Fibroblast of skin of back (primary cell): ENCODE measurements around the gene PDGFD. TPM values are rescaled to one million over a fixed set of nuclear protein-coding genes. Genes with fewer than 3 reads are reported as not detected.
A peak's percentile ranks its signal among the peaks of the same experiment; 100 is the strongest.

Experiments
- DNase-seq: peaks from one replicate; pipeline ENCODE4 v3.0.0-alpha.2; 2013
- polyA plus RNA-seq, 2 experiments: library from polyadenylated mRNA; unstranded; fragments of 120-200 nt; gene quantifications; one replicate each; pipeline ENCODE4 v1.2.1, GENCODE V29; 2013; ENCODE audit not compliant: insufficient read length in 2 of 2

PDGFD gene
- 0.45 TPM for polyA plus RNA-seq (2013, experiment 1 of 2; ENCODE audit: insufficient read length)
- 0.35 TPM for polyA plus RNA-seq (2013, experiment 2 of 2; ENCODE audit: insufficient read length)

DNA sequence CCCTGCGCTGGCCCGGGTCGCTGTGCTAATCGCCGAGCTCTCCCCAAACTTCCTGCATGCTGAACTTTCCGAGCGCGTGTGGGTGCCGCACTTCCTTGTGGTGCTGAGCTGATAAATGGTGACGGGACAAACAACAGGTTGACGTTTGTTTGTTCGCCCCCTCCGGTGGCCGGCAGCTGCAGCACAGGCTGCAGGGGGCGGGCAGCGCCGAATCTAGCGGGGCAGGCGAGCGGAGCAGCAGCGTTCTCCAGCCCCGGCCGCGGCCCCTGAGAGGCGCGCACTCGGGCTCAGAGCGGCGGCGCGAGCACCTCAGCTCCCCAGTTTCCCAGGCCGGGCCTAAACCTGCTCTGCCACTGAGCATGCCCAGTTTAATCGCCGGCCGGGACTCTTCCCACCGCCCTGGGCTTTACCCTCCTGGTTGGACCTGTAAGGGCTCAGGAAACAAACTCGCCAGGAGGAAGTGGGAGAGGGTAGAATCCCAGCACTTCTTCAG, at the start of gene PDGFD:
Gene PDGFD, minus strand, starts transcription at position 120 of the 493 bp plus-strand sequence.
- peak; percentile 57 for DNase-seq

DNA sequence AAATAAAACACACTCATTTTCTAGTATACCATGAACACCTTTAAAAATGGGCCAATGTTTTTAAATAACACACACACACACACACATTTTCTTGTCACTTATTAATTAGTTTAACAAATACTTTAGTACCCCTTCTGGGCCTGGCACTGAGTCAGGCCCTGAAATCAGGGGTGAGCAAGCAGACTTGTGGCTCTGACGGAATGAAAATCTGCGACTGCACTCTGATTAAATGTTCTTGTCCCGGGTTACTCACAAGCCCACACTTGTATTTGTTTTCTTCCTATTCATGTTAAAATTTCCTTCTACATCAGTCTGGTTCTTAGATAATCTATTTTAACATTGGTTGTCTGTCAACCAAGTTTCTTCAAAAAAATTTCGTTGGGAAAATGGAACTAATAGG, 43.0 kb upstream of the PDGFD start:
- no peak for DNase-seq

DNA sequence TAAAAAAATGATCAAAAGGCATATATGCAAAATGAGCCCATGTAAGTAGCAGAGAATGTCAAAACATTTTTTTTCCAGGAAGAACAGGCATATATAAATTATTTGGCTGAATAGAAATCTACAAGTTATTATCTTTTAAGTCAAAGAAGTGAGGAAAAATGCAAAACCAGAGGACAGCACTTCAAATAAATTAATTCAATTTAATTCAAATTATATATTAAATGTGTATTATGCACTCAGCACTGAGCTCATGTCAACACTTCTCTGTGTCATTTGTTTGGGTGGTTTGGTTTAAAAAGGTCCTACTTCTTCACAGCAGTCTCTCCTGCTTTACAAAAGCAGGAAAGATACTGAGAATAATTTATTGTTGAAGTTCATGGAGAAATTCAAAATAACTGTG, 41.9 kb upstream of the PDGFD start:
- no peak for DNase-seq

- DNase-seq = no peak
Observed at GRCh38 chr11:104200688-104201087, 36.7 kb upstream of the PDGFD start.

DNA sequence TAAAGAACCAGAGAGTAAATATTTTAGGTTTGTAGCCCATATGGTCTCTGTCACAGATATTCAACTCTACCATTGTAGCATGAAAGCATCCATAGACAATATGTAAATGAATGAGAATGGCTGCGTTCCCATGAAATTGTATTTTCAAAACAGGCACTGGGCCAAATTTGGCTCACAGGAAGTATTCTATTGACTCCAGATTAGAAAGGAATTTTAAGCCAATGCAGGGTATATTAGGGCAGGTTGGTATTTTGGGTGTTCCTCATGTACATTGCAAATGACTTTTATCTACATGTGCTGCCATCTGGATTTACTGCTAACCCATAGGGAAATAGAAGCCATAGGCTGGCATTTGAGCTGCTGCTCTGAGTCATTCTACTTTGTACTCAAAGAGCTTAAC, 35.1 kb upstream of the PDGFD start:
- DNase-seq = no peak

- no peak for DNase-seq
Observed at GRCh38 chr11:104198576-104198975, 34.6 kb upstream of the PDGFD start.

- peak; percentile 80 for DNase-seq
Observed at GRCh38 chr11:104191124-104191523, 27.2 kb upstream of the PDGFD start.

GRCh38 chr11:104183593-104183992, 19.6 kb upstream of the PDGFD start:
- no peak for DNase-seq

- no peak for DNase-seq
Observed at GRCh38 chr11:104175769-104176168, 11.8 kb upstream of the PDGFD start.

GRCh38 chr11:104169091-104169490, 5.1 kb upstream of the PDGFD start:
- no peak for DNase-seq

DNA sequence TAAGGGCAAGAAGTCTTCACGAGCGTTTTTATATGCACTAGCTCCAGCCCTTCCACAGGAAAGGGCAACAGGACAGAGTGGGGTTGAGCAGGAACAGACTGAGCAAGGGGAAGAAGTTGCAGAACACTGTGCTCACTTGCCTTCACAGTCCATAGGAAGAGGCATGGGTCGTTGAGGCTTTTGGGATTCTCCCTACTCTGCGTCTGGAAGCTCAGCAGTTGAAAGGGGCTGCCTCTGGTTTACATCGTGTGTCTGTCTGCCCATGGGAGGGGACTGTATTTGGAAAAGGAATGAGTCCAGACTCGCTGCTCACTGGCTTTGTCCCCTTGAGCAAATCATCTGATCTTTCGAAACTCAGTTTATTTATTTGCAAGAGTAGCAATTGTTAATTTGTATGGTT, 1.1 kb upstream of the PDGFD start:
- DNase-seq = no peak

DNA sequence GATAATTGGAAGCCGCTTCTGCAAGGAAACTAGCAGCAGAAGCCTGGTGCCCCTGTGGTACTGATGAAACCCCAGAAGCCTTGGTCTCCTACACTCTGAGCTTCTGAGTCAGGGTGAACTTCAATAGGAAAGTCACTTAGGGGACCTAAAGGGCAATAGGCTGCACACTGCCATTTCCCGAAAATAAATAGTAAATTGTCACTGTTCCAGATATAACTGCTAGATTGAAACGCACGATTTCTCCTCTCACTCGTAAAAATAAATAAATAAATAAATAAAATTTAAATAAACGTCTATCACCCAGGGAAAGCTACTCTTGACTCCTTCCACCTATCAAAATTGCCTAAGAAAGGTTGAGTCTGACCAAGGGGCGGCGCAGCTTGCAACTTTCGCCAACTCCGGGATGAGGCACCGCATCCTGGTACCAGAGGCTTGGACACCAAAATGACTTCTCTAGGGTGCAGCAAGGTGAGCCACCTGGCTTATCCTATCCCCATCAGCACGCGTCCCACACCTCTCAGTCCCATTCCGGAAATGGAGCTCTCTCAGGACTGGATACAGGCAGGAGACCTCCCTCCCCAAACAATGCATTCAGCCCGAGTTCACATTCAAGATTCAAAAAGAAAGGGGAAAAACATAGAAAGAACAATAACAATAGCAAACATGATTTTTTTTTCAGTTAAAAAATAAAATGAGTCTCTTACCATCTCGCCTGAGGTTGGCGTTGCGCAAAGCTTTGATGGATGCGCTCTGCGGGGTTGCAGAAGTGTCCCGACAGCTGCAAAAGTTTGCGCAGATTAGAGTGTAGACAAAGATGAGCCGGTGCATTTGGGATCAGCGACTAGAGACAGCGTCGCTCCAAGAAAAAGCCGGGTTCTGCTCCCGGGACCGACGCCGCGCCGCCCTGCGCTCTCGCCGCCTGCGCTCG, 583 bp downstream of the PDGFD start:
- DNase-seq = peak; percentile 5

DNA sequence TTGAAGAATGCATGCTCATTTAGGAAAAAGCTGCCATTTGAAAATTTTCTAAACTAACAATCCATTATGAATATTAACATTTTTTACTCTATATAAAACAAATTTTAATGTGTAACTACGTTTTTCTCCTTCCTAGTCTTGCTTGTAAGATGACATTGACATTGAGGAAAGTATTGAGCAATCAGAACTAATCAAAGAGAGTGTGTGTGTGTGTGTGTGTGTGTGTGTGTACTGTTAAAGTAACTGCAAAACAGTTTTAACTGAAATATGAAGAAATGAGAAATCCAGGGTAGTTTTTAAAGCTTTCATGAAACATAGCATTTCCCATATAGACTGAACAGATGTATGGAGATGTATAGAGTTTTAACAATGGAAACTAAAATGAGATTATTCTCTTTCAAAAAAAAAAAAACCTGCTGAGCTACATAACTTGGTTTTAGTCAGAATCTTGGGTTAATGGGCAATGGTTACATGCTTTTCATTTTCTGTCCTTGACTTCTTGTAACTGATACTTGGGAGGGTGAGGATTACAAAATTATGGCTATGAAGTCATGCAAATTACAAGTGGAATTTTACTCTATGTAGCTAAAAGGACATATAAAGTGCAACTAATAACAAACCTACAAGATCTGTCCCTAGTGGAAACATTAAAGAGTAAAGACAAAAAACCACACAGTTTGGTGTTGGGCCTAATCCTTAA, 2.0 kb downstream of the PDGFD start:
- DNase-seq = no peak

- DNase-seq = peak; percentile 46
Observed at GRCh38 chr11:104159356-104159755, 4.6 kb downstream of the PDGFD start.

- DNase-seq = no peak
Observed at GRCh38 chr11:104155375-104155774, 8.6 kb downstream of the PDGFD start.

- no peak for DNase-seq
Observed at GRCh38 chr11:104154296-104154695, 9.7 kb downstream of the PDGFD start.

- no peak for DNase-seq
Observed at GRCh38 chr11:104152941-104153505, 10.9 kb downstream of the PDGFD start.

DNA sequence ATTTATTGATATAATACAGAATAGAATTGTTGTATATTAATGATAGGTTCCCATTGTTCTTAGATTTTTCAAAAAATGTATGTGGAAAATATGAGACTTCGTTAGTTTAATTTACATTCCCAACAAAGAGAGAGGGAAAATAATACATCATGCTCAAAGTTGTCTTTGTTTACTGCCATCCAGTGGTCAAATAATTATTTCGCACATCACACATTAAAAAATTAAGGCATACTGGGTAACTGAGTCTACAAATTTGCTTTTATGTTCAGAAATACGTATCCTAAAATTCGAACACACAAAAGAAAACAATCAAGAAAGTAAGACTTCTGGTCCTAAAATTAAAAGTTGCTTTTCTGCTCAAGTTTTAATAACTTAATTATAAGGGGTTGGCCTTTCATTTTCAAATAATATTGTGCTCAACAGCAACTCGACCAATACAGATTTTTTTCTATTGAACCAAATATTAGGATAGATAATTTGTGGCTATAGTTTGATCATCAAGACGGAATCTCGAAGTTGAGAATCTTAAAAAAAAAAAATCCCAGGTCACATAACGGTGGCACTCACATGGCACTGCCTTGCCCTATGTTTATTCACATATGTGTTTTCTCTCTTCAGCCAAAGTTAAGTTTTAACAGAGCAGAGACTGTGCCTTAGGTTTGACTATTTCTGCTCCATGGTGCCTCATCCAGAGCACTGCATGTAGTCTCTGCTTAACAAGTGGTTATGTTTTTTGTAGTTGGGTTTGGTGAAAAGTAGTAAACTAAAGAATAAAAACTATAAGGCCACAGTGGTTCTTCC, 12.3 kb downstream of the PDGFD start:
- peak; percentile 12 for DNase-seq

GRCh38 chr11:104148706-104149105, 15.2 kb downstream of the PDGFD start:
- peak; percentile 52 for DNase-seq

GRCh38 chr11:104148074-104148473, 15.9 kb downstream of the PDGFD start:
- peak; percentile 61 for DNase-seq

DNA sequence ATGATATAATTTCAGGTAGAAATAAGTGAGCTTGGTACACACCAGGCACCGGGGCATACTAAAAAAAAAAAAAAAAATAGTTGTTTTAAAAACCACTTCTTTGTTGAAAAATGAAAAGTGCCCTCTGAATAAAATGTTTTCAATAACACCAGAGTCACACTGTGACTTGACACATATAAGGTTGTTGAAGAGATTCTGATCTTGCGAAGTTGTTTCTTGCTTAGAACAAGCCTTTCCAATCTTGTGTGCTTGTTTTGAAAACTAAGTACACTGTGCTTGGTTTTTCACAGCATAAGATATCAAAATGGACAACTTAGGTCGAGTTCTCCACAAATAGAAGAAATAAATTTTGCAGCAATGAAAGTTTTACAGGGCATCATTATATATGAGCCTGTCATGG, 17.0 kb downstream of the PDGFD start:
- DNase-seq = no peak

DNA sequence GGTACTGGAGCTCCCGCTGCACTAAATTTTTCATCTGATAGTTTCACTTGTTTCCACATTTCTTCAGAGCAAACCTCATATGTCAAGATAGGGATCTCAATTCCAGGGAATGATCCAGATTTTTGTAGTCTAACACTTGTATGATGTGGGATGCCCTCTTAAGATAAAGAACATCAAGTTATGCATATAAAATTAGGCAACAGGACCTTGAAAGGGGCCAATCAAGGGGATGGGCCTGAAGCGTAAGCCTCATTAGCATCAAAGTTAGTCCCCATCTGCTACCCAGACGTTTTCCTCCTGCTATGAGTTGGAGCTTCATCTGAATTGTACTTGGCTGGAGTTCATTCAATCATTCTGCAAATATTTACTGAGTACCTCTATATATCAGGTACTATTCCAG, 17.5 kb downstream of the PDGFD start:
- no peak for DNase-seq
